K562 (cell line): ENCODE results near the gene SULT1A2. TPM values are rescaled to one million over a fixed set of nuclear protein-coding genes. Genes with fewer than 3 reads are reported as not detected.

Source experiments
- ATAC-seq: fragments of 200-7000 bp; cut with Tn5 transposase; 3 replicates; pipeline ENCODE4 v1.9.1; 2020; ENCODE audit warnings: moderate library complexity
- BruUV-seq: library from RNA; stranded (reverse); fragments of 400-500 nt; replicated peaks from 2 replicates; lab custom pipeline; 2021; lab: Mats Ljungman, UMichigan
- CTCF ChIA-PET: fragments of 300-600 bp; formaldehyde crosslinking; extraction: SDS; loops from one replicate; lab custom pipeline; 2021; ENCODE audit warnings: low intra/inter-chr PET ratio; lab: Yijun Ruan, JAX
- POLR2A ChIA-PET: fragments of 300-600, 350-650 bp; sonication (Branson Sonifier 250); formaldehyde crosslinking; extraction: SDS; loops from one replicate; lab custom pipeline; 2021; ENCODE audit warnings: antibody characterized with exemption, inconsistent platforms; lab: Yijun Ruan, JAX
- DNase-seq, 4 experiments: peaks; one replicate each; pipeline versions ENCODE4 v3.0.0 to v3.0.0-alpha.2; 2011 to 2018; ENCODE audit warnings: low spot score in 3 of 4, mixed read lengths in 3 of 4; ENCODE audit errors: extremely low read depth in 1 of 4
- FAIRE-seq: peaks from 2 replicates; lab custom pipeline; 2011; peaks lifted over from hg19 to GRCh38; lab: Jason Lieb, UNC
- H2AFZ ChIP-seq: 2 replicates; pipeline ENCODE4 v1.6.0; 2011; ENCODE audit warnings: low read depth, low read length, control low read depth, inconsistent platforms
- H3K27ac ChIP-seq: fragments of 200-600 bp; 3 replicates; pipeline ENCODE4 v1.8.0; 2011; ENCODE audit warnings: low read depth, mild to moderate bottlenecking, control low read depth, inconsistent platforms, low read length, moderate library complexity, mixed read lengths; ENCODE audit errors: extremely low read depth
- H3K27me3 ChIP-seq, 2 experiments: fragments of 300-600 bp in 1 of 2; 2 replicates in 1 of 2; 3 replicates in 1 of 2; pipeline versions ENCODE4 v1.6.0 to v1.8.0; 2011; ENCODE audit warnings: inconsistent platforms in 2 of 2, low read length in 2 of 2, mild to moderate bottlenecking in 1 of 2, mixed read lengths in 1 of 2, moderate library complexity in 1 of 2; ENCODE audit not compliant: control insufficient read depth in 2 of 2, insufficient read depth in 2 of 2
- H3K36me3 ChIP-seq: fragments of 300-600 bp; 3 replicates; pipeline ENCODE4 v1.8.0; 2011; ENCODE audit warnings: mild to moderate bottlenecking, low read length, inconsistent platforms; ENCODE audit not compliant: control insufficient read depth, insufficient read depth
- H3K4me1 ChIP-seq, 2 experiments: fragments of 200-600 bp in 1 of 2; replicated peaks in 1 of 2; 2 replicates in 1 of 2; 3 replicates in 1 of 2; pipeline versions ENCODE4 v1.5.1 to v1.8.0; 2011; ENCODE audit warnings: inconsistent platforms in 2 of 2, low read length in 2 of 2, mild to moderate bottlenecking in 1 of 2, mixed read lengths in 1 of 2, moderate library complexity in 1 of 2; ENCODE audit not compliant: control insufficient read depth in 2 of 2, insufficient read depth in 2 of 2
- H3K4me2 ChIP-seq: 2 replicates; pipeline ENCODE4 v1.6.1; 2011; ENCODE audit warnings: low read length, control low read depth, inconsistent platforms, mixed read lengths; ENCODE audit not compliant: insufficient read depth
- H3K4me3 ChIP-seq: fragments of 200-600 bp; sonication (generic), shearing (Covaris generic); 2 replicates; pipeline ENCODE4 v1.5.1; 2016; ENCODE audit warnings: control low read depth, inconsistent platforms
- H3K79me2 ChIP-seq: fragments of 200-600 bp; 3 replicates; pipeline ENCODE4 v1.8.0; 2011; ENCODE audit warnings: low read length, inconsistent platforms; ENCODE audit not compliant: control insufficient read depth, insufficient read depth
- H3K9ac ChIP-seq, 2 experiments: 2 replicates each; pipeline versions ENCODE4 v1.6.0 to v1.6.1; 2011; ENCODE audit warnings: low read depth in 2 of 2, low read length in 2 of 2, control low read depth in 1 of 2, inconsistent platforms in 1 of 2, mild to moderate bottlenecking in 1 of 2, mixed read lengths in 1 of 2; ENCODE audit not compliant: insufficient read depth in 1 of 2
- H3K9me1 ChIP-seq: one replicate; pipeline ENCODE4 v1.6.0; 2011; ENCODE audit warnings: inconsistent platforms, mild to moderate bottlenecking, low read length, moderate library complexity; ENCODE audit not compliant: control insufficient read depth, insufficient read depth
- H3K9me3 ChIP-seq: replicated peaks from 2 replicates; pipeline ENCODE4 v1.5.1; 2011; ENCODE audit warnings: low read depth, low read length, inconsistent platforms; ENCODE audit not compliant: control insufficient read depth, insufficient read depth
- H4K20me1 ChIP-seq: replicated peaks from 2 replicates; pipeline ENCODE4 v1.6.1; 2011; ENCODE audit warnings: low read length, inconsistent platforms, mixed read lengths; ENCODE audit not compliant: control insufficient read depth, insufficient read depth
- BRD4 ChIP-seq: fragments of 200-600 bp; sonication (generic); IDR thresholded peaks from 2 replicates; pipeline ENCODE4 v1.6.1; 2017; ENCODE audit warnings: inconsistent platforms
- GATA2 ChIP-seq: sonication (generic); formaldehyde crosslinking; IDR thresholded peaks from 2 replicates; pipeline ENCODE4 v1.4.0; 2020; ENCODE audit warnings: mild to moderate bottlenecking, missing genetic modification reagents
- HIVEP1 ChIP-seq: fragments of 250-450 bp; sonication (Bioruptor Pico); IDR thresholded peaks from 2 replicates; pipeline ENCODE4 v1.4.0; 2020; ENCODE audit warnings: mild to moderate bottlenecking
- RAD21 ChIP-seq, 2 experiments: fragments of 250-450 bp in 1 of 2; fragments of 450-650 bp in 1 of 2; sonication (Bioruptor Pico) in 1 of 2; formaldehyde crosslinking in 1 of 2; IDR thresholded peaks in 1 of 2; conservative IDR thresholded peaks in 1 of 2; 2 replicates each; pipeline versions ENCODE4 v1.4.0 to v1.8.0; 2020 to 2022; ENCODE audit warnings: mild to moderate bottlenecking in 2 of 2, moderate library complexity in 1 of 2
- RBM39 ChIP-seq: fragments of 200-400 bp; formaldehyde crosslinking; optimal IDR thresholded peaks from 2 replicates; pipeline ENCODE3; 2018; ENCODE audit warnings: low read depth, low read length
- SOX6 ChIP-seq: fragments of 450-650 bp; IDR thresholded peaks from 2 replicates; pipeline ENCODE4 v1.6.1; 2014; ENCODE audit warnings: mild to moderate bottlenecking
- SRSF3 ChIP-seq: fragments of 200-400 bp; formaldehyde crosslinking; IDR thresholded peaks from 2 replicates; pipeline ENCODE4 v1.6.1; 2016; ENCODE audit warnings: mild to moderate bottlenecking, low read length, moderate library complexity; ENCODE audit not compliant: insufficient read depth
- U2AF1 ChIP-seq: fragments of 200-400 bp; formaldehyde crosslinking; optimal IDR thresholded peaks from 2 replicates; pipeline ENCODE3; 2017; ENCODE audit warnings: mild to moderate bottlenecking, low read depth, low read length, moderate library complexity
- XRCC4 ChIP-seq: IDR thresholded peaks from one replicate; pipeline ENCODE4 v1.6.1; 2011; ENCODE audit not compliant: insufficient read depth, insufficient read length; ENCODE audit errors: extremely low read depth
- ZC3H4 ChIP-seq: sonication (generic); formaldehyde crosslinking; IDR thresholded peaks from 2 replicates; pipeline ENCODE4 v1.9.0; 2021; ENCODE audit warnings: missing genetic modification reagents, borderline replicate concordance
- ZNF175 ChIP-seq: fragments of 200-800 bp; sonication (Bioruptor generic); IDR thresholded peaks from 2 replicates; pipeline ENCODE4 v1.6.1; 2016; ENCODE audit warnings: low read depth, mild to moderate bottlenecking, missing genetic modification characterization, missing compliant biosample characterization
- ZNF408 ChIP-seq: fragments of 250-450 bp; sonication (Bioruptor Pico); IDR thresholded peaks from 2 replicates; pipeline ENCODE4 v1.4.0; 2020; ENCODE audit warnings: low read depth, mild to moderate bottlenecking, moderate library complexity
- WGBS: fragments of 100-300 bp; shearing (Covaris generic); methylation state at CpG from one replicate; pipeline ENCODE4 v1.1.6; 2016; ENCODE audit warnings: low coverage, mixed read lengths; ENCODE audit not compliant: insufficient coverage; ENCODE audit errors: missing lambda C conversion rate; 5-methylcytosine and 5-hydroxymethylcytosine counted together
- in situ Hi-C: fragments of 300-500 bp; cut with MboI; formaldehyde crosslinking; loops from 4 replicates; pipeline ENCODE4 v1.15.0; 2018; ENCODE audit warnings: inconsistent platforms, mixed read lengths
- intact Hi-C: fragments of 100-400 bp; cut with micrococcal nuclease; formaldehyde crosslinking; loops from 2 replicates; pipeline ENCODE4 v1.14.2; 2022
- polyA plus RNA-seq, 8 experiments: library from polyadenylated mRNA; depleted of rRNA in 4 of 8; stranded (reverse) in 5 of 8; unstranded in 3 of 8; fragments of >200 nt; fragmentation: Nextera tagmentation in 2 of 8; fragmentation: Illumina TruSeq in 1 of 8; extraction: Ambion mirVana in 2 of 8; extraction: Trizol in 1 of 8; gene quantifications; 2 replicates each; pipeline versions ENCODE4 v1.2.1 to v1.2.3, GENCODE V29; 2011 to 2014; ENCODE audit warnings: inconsistent platforms in 1 of 8, missing spikeins in 1 of 8
- total RNA-seq, 7 experiments: library from RNA; depleted of rRNA in 6 of 7; stranded (reverse); fragments of >200 nt in 6 of 7; fragmentation: Illumina TruSeq in 2 of 7; extraction: Trizol in 2 of 7; gene quantifications; 2 replicates each; pipeline versions ENCODE4 v1.2.1 to v1.2.3, GENCODE V29; 2011 to 2021; ENCODE audit warnings: low replicate concordance in 1 of 7
- TF ChIP-seq, protein P1 (sequence below): sonication (generic); formaldehyde crosslinking; IDR thresholded peaks from 2 replicates; pipeline ENCODE4 v1.8.0; 2022; ENCODE audit warnings: mild to moderate bottlenecking, missing genetic modification reagents

Gene SULT1A2
- total and polyA plus RNA-seq, 9 of the 15 experiments (the other 6 are each of a cell fraction or from before 2014, with no cell fraction given) = 0.73 to 3.2 (median 1.7) TPM

DNA sequence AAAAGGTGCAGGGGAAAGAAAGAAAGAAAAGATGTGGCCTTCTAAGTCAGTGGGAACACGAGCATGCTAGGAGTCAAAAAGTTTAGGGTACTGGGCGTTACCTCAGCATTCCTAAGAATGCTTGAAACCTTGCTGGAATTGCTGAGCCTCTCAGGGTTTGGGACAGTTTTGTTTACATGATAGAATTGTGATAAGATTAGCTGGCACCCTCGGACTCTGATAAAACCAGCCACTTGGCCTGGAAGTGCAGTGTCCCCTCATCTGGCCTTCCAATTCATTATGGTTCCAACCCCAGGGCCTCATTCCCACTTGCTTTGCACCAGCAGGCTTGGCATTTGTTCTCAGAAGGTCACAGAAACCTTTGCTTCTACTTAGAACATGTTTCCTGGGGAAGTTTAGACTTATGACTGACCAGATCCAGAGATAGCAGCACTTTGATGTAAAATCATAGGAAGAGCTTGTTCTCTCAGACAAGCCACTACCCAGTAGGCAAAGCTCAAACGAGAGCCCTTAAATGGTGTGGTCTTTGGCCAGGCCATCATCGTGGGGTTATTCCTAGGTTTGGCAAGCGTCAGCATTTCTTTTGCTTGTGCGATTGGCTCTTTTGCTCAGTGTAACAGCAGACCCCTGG is 35.2 kb downstream of the SULT1A2 start:
- in situ Hi-C loops = no loop called here
- no peaks in the 10 kb centered on the region; the same call in none of the 3 replicates for H3K79me2 ChIP-seq
- no peak for FAIRE-seq

More for the DNA sequence above, 35.2 kb downstream of the SULT1A2 start:
- no peak overlapping the region for H2AFZ ChIP-seq
- H3K27ac ChIP-seq = no peak overlapping the region
- H4K20me1 ChIP-seq = no peaks in the 10 kb centered on the region
- ATAC-seq = no peak; the same call in 1 of the 3 replicates
- H3K4me1 ChIP-seq = peaks cover 0 to 9% of the 10 kb centered on the region in 2 experiments; a peak in 4 of 5 replicates
- peaks cover 23% of the 10 kb centered on the region; the same call in 1 of the 3 replicates for H3K36me3 ChIP-seq
- DNase-seq = no peak
- WGBS = 36% methylated on average over 7 of the region's 7 CpGs
- H3K9me3 ChIP-seq = no peaks in the 10 kb centered on the region
- CTCF ChIA-PET = no interaction called here
- no peaks in the 10 kb centered on the region for H3K9me1 ChIP-seq
- H3K4me3 ChIP-seq = no peak overlapping the region
- TF ChIP-seq ZC3H4 (CRISPR knock-in tag) = no peak
- no peak for TF ChIP-seq RBM39
- TF ChIP-seq RAD21 (CRISPR knock-in tag; conservative IDR thresholded peaks at IDR 0.05 in 1 of 2, IDR thresholded peaks at IDR 0.05 in 1 of 2) = no peak
- TF ChIP-seq HIVEP1 (CRISPR knock-in tag) = no peak
- TF ChIP-seq, protein P1, sequence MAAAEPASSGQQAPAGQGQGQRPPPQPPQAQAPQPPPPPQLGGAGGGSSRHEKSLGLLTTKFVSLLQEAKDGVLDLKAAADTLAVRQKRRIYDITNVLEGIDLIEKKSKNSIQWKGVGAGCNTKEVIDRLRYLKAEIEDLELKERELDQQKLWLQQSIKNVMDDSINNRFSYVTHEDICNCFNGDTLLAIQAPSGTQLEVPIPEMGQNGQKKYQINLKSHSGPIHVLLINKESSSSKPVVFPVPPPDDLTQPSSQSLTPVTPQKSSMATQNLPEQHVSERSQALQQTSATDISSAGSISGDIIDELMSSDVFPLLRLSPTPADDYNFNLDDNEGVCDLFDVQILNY (CRISPR knock-in tag) = no peak
- TF ChIP-seq SOX6 = no peak
- TF ChIP-seq U2AF1 = no peak
- no peak for TF ChIP-seq ZNF175 (CRISPR knock-in tag)
- TF ChIP-seq ZNF408 (CRISPR knock-in tag) = no peak
- TF ChIP-seq GATA2 (CRISPR knock-in tag) = no peak
- TF ChIP-seq SRSF3 = no peak
- TF ChIP-seq XRCC4 = no peak
- no peak for TF ChIP-seq BRD4
- TF ChIP-seq, all 486 proteins: peak for 0
- Histone ChIP-seq H3K4me2 (no peak overlapping the region; the same call in 1 of the 2 replicates), H3K27me3 (no peaks in the 10 kb centered on the region), H3K9ac (no peak overlapping the region)
- POLR2A ChIA-PET = no interaction called here
- intact Hi-C loops = no loop called here
- BruUV-seq = no TSS peak
